T-helper 2 cell (primary cell): ENCODE measurements around the gene CHRNG.

Source experiments
- DNase-seq, 5 experiments: peaks; one replicate each; pipeline versions ENCODE4 v3.0.0 to v3.0.0-alpha.2; 2012 to 2022
- total RNA-seq, 2 donors: gene quantifications; one replicate each; lab custom pipeline; 2026; lab: John Stamatoyannopoulos, UW

CHRNG gene
- 0 reads per million in 2 donors for total RNA-seq

GRCh38 chr2:232539298-232540231 lies at the start of gene CHRNG:
Gene CHRNG, plus strand, starts transcription at chr2:232539692. Its CDS starts 56 bp downstream, at chr2:232539748.
- DNase-seq, result no peak

GRCh38 chr2:232490221-232491138 lies 49.0 kb upstream of the CHRNG start:
- DNase-seq, result no peak

GRCh38 chr2:232491139-232491780 lies 48.2 kb upstream of the CHRNG start:
- no peak for DNase-seq

GRCh38 chr2:232492236-232492848 lies 47.1 kb upstream of the CHRNG start:
- DNase-seq, result no peak

- DNase-seq, result no peak
These were observed 46.4 kb upstream of the CHRNG start for GRCh38 chr2:232492963-232493700.

- DNase-seq, result no peak
These were observed 45.6 kb upstream of the CHRNG start for GRCh38 chr2:232493701-232494474.

GRCh38 chr2:232494542-232494941 lies 45.0 kb upstream of the CHRNG start:
- no peak for DNase-seq

- no peak for DNase-seq
These were observed 44.2 kb upstream of the CHRNG start for GRCh38 chr2:232495292-232495691.

GRCh38 chr2:232496501-232497270 lies 42.8 kb upstream of the CHRNG start:
- no peak for DNase-seq

- no peak for DNase-seq
These were observed 42.1 kb upstream of the CHRNG start for GRCh38 chr2:232497348-232497747.

GRCh38 chr2:232498452-232498851 lies 41.0 kb upstream of the CHRNG start:
- DNase-seq, result no peak

GRCh38 chr2:232501331-232501771 lies 38.1 kb upstream of the CHRNG start:
- no peak for DNase-seq

GRCh38 chr2:232501794-232502390 lies 37.6 kb upstream of the CHRNG start:
- DNase-seq, result no peak

GRCh38 chr2:232502511-232502910 lies 37.0 kb upstream of the CHRNG start:
- DNase-seq, result peak in 2 of 5 experiments; percentile 28 to 35

- DNase-seq, result peak in 4 of 5 experiments; percentile 8 to 53 (median 36)
These were observed 36.3 kb upstream of the CHRNG start for GRCh38 chr2:232502911-232503808.

GRCh38 chr2:232503809-232504323 lies 35.6 kb upstream of the CHRNG start:
- no peak for DNase-seq

GRCh38 chr2:232504438-232504837 lies 35.1 kb upstream of the CHRNG start:
- no peak for DNase-seq

GRCh38 chr2:232505856-232506255 lies 33.6 kb upstream of the CHRNG start:
- DNase-seq, result no peak
